BJ (cell line): ENCODE data around the gene ADAMTS5. TPM values are rescaled to one million over a fixed set of nuclear protein-coding genes. Genes with fewer than 3 reads are reported as not detected.
A peak's percentile ranks its signal among the peaks of the same experiment; 100 is the strongest.

Experiments
- CTCF ChIA-PET: fragments of 350-600 bp; formaldehyde crosslinking; extraction: SDS; loops from one replicate; lab custom pipeline; 2021; ENCODE audit warnings: antibody characterized with exemption, inconsistent platforms; lab: Yijun Ruan, JAX
- POLR2A ChIA-PET: fragments of 300-600 bp; sonication (Branson Sonifier 250); formaldehyde crosslinking; extraction: SDS; loops from one replicate; lab custom pipeline; 2021; ENCODE audit warnings: antibody characterized with exemption; lab: Charles Lee
- DNase-seq: peaks from one replicate; pipeline ENCODE4 v3.0.0-alpha.2; 2011; ENCODE audit warnings: low read depth
- H3K27me3 ChIP-seq: 2 replicates; pipeline ENCODE4 v1.6.0; 2011; ENCODE audit warnings: low read length; ENCODE audit not compliant: control insufficient read depth, insufficient read depth
- H3K36me3 ChIP-seq: 2 replicates; pipeline ENCODE4 v1.5.1; 2011; ENCODE audit warnings: low read length; ENCODE audit not compliant: control insufficient read depth, insufficient read depth
- H3K4me3 ChIP-seq: 2 replicates; pipeline ENCODE4 v1.5.1; 2011; ENCODE audit warnings: low read depth, mild to moderate bottlenecking, control low read depth, low read length
- polyA plus RNA-seq: library from polyadenylated mRNA; depleted of rRNA; stranded (reverse); fragments of >200 nt; gene quantifications from 2 replicates; pipeline ENCODE4 v1.2.3, GENCODE V29; 2011
- TF ChIP-seq, protein P1 (sequence below): IDR thresholded peaks from 2 replicates; pipeline ENCODE4 v1.5.1; 2011; ENCODE audit warnings: low read depth, mild to moderate bottlenecking, control low read depth, inconsistent platforms, low read length, moderate library complexity; ENCODE audit not compliant: insufficient read depth

The ADAMTS5 gene
- polyA plus RNA-seq, 1 experiment: 4.2 TPM

DNA sequence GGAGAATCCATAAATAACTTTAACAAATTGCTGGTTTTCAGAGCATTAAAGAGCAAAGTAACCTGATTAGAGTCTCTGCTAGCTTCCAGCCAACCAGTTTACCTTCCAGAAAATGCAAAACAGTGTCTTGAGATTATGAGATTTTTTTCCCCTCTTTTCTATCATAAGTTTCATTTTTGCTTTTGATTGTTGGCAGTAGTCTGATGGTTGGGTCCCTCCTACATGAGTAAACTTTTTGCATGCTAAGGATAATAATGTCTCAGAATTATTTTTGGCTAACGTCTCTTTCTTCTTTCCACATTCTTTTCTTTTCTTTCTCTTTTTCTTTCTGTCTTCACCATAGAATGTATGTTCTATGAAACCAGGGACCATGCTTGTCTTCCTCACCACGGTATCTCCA lies 6.3 kb upstream of the ADAMTS5 start:
- Histone ChIP-seq H3K27me3 (no peaks in the 10 kb centered on the region; the same call in 1 of the 2 replicates), H3K36me3 (no peaks in the 10 kb centered on the region), H3K4me3 (no peak overlapping the region)
- POLR2A ChIA-PET: interaction anchor here (0.5 kb wide), 1 partner anchor 10 kb away, joined by 3 read pairs; no protein-coding TSS in a partner anchor
- DNase-seq: no peak
- CTCF ChIA-PET: interaction anchor here (1.3 kb wide), 1 partner anchor 28 kb away, joined by 3 read pairs; no protein-coding TSS in a partner anchor
- TF ChIP-seq, protein P1, sequence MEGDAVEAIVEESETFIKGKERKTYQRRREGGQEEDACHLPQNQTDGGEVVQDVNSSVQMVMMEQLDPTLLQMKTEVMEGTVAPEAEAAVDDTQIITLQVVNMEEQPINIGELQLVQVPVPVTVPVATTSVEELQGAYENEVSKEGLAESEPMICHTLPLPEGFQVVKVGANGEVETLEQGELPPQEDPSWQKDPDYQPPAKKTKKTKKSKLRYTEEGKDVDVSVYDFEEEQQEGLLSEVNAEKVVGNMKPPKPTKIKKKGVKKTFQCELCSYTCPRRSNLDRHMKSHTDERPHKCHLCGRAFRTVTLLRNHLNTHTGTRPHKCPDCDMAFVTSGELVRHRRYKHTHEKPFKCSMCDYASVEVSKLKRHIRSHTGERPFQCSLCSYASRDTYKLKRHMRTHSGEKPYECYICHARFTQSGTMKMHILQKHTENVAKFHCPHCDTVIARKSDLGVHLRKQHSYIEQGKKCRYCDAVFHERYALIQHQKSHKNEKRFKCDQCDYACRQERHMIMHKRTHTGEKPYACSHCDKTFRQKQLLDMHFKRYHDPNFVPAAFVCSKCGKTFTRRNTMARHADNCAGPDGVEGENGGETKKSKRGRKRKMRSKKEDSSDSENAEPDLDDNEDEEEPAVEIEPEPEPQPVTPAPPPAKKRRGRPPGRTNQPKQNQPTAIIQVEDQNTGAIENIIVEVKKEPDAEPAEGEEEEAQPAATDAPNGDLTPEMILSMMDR: no peak

- ChIA-PET POLR2A (no interaction called here), CTCF (interaction anchor here (1.3 to 1.4 kb wide), 2 partner anchors 29 to 47 kb away, joined by 3 read pairs; no protein-coding TSS in a partner anchor)
- TF ChIP-seq, protein P1: no peak
- Histone ChIP-seq H3K4me3 (no peak overlapping the region), H3K36me3 (no peaks in the 10 kb centered on the region), H3K27me3 (no peaks in the 10 kb centered on the region; the same call in 1 of the 2 replicates)
- DNase-seq: no peak
These were observed 5.3 kb upstream of the ADAMTS5 start for GRCh38 chr21:26972192-26972591.

DNA sequence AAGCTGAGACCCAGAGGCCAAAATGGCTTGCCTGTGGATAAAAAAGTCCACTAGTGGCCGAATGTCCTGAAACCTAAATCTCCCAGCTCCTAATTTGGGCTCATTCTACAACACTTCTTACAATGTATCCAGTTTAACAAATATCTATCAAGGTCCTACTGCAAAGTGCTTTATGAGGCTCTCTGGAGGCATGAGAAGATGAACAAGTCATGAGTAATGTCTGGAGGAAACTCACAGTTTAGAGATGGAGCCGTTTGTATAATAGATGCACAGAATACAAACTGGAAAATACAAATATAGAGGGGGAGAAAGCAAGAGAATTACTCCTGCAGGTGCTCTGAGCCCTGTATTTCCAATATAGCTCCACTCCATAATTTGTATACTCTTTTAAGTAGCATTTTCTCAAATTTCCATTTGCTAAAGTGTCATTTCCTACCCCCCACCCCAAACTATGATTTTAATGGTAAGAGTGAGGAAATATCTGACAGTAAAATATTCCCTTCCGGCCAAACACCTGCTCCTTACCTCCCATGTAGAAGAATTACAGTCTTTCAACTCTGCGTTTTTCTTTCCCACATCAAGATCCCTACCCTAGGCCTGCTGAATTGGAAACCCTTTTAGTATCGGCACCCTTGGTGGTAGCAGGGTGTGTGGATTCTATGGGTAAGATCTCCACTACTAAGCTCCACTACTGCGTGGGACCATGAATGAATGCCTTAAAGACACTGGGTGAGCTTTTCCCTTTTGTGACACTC lies 3.3 kb upstream of the ADAMTS5 start:
- CTCF ChIA-PET: interaction anchor here (0.6 kb wide), 1 partner anchor 135 kb away, joined by 3 read pairs; no protein-coding TSS in a partner anchor
- TF ChIP-seq, protein P1: no peak
- DNase-seq: no peak
- Histone ChIP-seq H3K27me3 (no peaks in the 10 kb centered on the region; the same call in 1 of the 2 replicates), H3K4me3 (no peak overlapping the region), H3K36me3 (no peaks in the 10 kb centered on the region)
- POLR2A ChIA-PET: no interaction called here

DNA sequence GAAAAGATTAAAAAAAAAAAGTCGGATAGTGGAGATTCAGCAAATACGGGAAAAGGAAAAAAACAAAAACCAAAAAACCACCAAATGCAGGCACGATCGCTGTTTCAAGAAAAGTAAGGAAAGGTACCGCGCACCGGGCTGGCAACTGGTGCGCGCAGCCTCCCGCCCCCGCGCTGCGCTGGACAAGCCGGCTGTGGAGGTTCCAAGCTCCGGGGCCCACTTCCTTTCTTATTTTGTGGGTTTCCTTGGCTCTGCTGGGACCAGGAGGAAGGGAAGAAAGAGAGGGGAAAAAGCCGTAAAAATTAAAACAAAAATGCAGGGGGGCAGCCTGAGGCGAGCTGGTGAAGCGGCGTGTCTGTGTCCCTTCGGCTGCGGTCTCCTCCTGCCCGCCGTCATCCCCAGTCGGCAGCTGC lies 233 bp downstream of the ADAMTS5 start:
- no peaks in the 10 kb centered on the region for H3K27me3 ChIP-seq
- ChIA-PET CTCF (interaction anchor here (0.8 to 1.6 kb wide), 5 partner anchors 86 to 400 kb away, joined by 3 to 4 read pairs (median 3); no protein-coding TSS in a partner anchor), POLR2A (interaction anchor here (0.6 kb wide), 1 partner anchor 520 kb away, joined by 8 read pairs; no protein-coding TSS in a partner anchor)
- DNase-seq: no peak
- no peaks in the 10 kb centered on the region for H3K36me3 ChIP-seq
- TF ChIP-seq, protein P1: no peak
- peak overlapping the region; percentile 51 for H3K4me3 ChIP-seq
